OCI-LY1 (cell line): Measurements from ENCODE around the gene DGKD.
"Not testable (repeated sequence)": the region's sequence is repeated elsewhere in the genome, so short reads cannot be mapped to it uniquely, and the experiment has no call there.

ENCODE experiments used
- EZH2 ChIP-seq: fragments of 200-600 bp; sonication (generic), shearing (Covaris generic); IDR thresholded peaks from 2 replicates; pipeline ENCODE4 v1.8.0; 2017; ENCODE audit warnings: borderline replicate concordance, mixed run types, mild to moderate bottlenecking, antibody characterized with exemption, low read length, moderate library complexity, mixed read lengths
- TF ChIP-seq, protein P1 (sequence below): fragments of 200-600 bp; sonication (generic), shearing (Covaris generic); IDR thresholded peaks from 2 replicates; pipeline ENCODE4 v1.5.1; 2017; ENCODE audit warnings: mild to moderate bottlenecking, antibody characterized with exemption, low read length, moderate library complexity, mixed read lengths

- TF ChIP-seq, protein P1, sequence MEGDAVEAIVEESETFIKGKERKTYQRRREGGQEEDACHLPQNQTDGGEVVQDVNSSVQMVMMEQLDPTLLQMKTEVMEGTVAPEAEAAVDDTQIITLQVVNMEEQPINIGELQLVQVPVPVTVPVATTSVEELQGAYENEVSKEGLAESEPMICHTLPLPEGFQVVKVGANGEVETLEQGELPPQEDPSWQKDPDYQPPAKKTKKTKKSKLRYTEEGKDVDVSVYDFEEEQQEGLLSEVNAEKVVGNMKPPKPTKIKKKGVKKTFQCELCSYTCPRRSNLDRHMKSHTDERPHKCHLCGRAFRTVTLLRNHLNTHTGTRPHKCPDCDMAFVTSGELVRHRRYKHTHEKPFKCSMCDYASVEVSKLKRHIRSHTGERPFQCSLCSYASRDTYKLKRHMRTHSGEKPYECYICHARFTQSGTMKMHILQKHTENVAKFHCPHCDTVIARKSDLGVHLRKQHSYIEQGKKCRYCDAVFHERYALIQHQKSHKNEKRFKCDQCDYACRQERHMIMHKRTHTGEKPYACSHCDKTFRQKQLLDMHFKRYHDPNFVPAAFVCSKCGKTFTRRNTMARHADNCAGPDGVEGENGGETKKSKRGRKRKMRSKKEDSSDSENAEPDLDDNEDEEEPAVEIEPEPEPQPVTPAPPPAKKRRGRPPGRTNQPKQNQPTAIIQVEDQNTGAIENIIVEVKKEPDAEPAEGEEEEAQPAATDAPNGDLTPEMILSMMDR: not testable (repeated sequence)
- TF ChIP-seq EZH2: not testable (repeated sequence)
Observed at GRCh38 chr2:233396726-233397665, 42.7 kb downstream of the DGKD start.
